ENCODE measurements around the gene ZBTB38. TPM values are rescaled to one million over a fixed set of nuclear protein-coding genes. Genes with fewer than 3 reads are reported as not detected.

The ZBTB38 gene
- total RNA-seq, 1 donor = 326 TPM

DNA sequence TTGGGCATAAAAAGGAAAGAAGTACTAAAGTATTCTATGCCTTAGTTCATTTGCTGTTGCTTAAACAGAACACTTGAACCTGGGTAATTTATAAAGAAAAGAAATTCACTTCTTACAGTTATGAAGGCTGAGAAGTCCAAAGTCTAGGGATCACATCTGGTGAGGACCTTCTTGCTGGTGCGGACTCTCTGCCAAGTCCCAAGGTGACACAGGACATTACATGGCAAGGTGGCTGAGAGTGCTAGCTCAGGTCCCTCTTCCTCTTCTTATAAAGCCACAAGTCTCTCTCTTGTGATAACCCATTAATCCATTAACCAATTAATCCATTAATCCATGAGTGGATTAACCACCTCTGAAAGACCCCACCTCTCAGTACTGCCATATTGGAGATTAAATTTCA, 3.1 kb upstream of the ZBTB38 start:
- TF ChIP-seq, protein P1, sequence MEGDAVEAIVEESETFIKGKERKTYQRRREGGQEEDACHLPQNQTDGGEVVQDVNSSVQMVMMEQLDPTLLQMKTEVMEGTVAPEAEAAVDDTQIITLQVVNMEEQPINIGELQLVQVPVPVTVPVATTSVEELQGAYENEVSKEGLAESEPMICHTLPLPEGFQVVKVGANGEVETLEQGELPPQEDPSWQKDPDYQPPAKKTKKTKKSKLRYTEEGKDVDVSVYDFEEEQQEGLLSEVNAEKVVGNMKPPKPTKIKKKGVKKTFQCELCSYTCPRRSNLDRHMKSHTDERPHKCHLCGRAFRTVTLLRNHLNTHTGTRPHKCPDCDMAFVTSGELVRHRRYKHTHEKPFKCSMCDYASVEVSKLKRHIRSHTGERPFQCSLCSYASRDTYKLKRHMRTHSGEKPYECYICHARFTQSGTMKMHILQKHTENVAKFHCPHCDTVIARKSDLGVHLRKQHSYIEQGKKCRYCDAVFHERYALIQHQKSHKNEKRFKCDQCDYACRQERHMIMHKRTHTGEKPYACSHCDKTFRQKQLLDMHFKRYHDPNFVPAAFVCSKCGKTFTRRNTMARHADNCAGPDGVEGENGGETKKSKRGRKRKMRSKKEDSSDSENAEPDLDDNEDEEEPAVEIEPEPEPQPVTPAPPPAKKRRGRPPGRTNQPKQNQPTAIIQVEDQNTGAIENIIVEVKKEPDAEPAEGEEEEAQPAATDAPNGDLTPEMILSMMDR (IDR thresholded peaks at IDR 0.05; ENCODE audit: insufficient read depth, low read depth, low read length) = no peak
- H3K4me3 ChIP-seq (ENCODE audit: low read depth, low read length) = no peak overlapping the region
- DNase-seq (ENCODE audit: low read depth) = no peak

DNA sequence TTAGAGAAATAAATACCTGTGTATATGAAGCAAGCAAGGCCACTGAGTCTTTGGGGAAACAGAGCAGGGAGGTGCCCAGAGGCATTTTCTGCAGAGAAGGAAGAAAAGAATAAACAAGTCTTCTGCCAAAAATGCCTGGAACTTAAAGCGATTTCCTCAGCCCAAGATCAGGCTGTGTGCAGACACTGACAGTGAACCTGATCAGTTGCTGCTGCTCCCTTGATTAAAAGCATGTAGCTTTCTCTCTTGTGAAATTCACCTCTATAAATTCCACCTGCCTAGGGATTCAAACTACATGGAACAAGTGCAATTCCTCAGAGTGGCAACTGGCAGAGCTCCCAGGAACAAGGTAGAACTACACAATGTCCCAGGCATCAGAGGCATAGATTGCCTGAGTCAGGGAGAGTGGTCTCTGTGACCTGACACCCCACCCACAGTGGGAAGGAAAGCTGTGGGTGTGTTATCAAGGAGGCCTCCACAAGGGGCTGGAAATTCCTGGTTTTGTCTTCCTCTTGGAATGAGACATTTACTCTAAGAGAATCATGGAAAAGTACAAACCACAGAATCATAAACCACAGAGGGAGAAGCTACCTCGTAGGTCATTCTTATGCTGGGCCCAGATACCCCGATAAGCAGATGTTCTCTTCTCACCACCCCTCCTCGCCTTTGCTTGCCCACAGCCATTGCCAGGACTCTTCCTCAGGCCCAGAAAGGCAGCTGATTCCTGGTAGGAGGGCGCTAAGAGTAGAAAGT, 1.8 kb upstream of the ZBTB38 start:
- H3K4me3 ChIP-seq (ENCODE audit: low read depth, low read length) = peak overlapping the region; percentile 5
- TF ChIP-seq, protein P1 (IDR thresholded peaks at IDR 0.05; ENCODE audit: insufficient read depth, low read depth, low read length) = no peak
- DNase-seq (ENCODE audit: low read depth) = peak; percentile 99

DNA sequence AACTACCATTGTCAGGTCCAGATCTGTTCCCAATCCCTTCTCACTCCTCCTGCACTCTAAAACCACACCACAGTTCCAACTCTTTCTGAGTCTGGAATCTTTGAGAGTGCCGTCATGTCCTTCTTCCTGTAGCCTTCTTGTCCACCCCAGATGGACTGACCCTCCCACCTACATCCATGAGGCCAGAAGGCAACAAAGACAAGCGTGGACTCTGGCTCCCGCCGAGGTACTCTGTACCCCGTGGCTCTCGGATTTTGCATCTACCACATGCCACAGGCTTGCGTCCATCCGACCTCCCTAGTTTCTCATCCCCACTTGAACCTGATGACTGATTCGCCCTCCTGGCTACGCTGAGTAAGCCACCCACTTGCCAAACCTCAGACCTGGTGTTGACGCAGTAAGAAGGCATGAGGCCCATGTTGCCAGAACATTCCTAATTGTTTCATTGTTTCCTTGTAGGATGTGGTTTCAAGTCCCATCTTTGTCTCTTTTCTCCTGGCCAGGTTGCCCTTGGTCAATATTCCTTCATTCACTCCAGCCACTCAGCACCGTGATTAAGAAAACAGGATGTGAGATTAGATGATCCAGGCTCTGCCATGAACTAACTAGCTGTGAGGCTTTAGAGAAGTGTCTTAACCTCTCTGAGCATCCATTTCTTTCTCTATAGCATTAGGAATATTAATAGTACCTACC, 1.1 kb upstream of the ZBTB38 start:
- peak; percentile 98 for DNase-seq (ENCODE audit: low read depth)
- no peak overlapping the region for H3K4me3 ChIP-seq (ENCODE audit: low read depth, low read length)
- TF ChIP-seq, protein P1 (IDR thresholded peaks at IDR 0.05; ENCODE audit: insufficient read depth, low read depth, low read length) = no peak

DNA sequence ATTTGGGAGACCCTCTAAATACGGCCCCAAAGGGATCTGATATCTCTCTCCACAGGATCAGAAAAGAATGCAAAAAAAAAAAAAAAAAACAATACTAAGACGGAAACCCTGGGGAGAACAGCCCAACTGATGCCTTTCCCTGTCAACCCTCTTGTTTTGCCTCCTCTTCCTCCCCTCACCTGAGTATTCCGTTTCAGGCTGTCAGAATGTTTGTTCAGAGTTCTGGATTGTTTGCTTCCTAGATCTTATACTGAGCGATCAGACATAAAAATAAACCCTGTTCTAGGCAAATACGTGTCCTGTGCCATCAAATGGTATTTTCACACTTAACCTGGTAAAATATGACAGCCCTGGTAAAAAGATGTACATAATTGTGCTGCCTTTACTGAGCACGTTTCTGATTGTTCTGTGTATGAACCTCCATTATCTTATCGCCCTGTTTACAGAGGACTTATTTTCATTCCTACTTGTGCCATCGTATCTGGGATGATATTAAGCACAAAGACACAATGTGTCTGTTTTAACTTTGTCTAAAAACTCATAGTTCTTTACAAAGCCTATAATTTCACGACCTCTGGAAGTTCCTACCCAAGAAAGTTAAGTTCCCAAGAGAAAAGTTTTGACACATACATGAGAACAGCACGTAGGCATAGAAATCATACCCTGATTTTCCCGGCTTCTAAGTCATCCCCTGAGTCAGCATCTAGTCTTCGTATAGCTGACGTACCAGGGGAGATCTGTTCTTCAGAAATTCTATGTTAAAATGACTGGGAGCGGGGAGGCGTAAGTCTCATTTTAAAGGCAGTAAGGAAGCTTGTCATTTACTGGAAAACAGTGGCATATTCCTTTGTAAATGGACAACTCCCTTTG, 856 bp downstream of the ZBTB38 start:
- H3K4me3 ChIP-seq (ENCODE audit: low read depth, low read length) = peak overlapping the region; percentile 46
- DNase-seq (ENCODE audit: low read depth) = peak; percentile 94
- TF ChIP-seq, protein P1 (IDR thresholded peaks at IDR 0.05; ENCODE audit: insufficient read depth, low read depth, low read length) = no peak

DNA sequence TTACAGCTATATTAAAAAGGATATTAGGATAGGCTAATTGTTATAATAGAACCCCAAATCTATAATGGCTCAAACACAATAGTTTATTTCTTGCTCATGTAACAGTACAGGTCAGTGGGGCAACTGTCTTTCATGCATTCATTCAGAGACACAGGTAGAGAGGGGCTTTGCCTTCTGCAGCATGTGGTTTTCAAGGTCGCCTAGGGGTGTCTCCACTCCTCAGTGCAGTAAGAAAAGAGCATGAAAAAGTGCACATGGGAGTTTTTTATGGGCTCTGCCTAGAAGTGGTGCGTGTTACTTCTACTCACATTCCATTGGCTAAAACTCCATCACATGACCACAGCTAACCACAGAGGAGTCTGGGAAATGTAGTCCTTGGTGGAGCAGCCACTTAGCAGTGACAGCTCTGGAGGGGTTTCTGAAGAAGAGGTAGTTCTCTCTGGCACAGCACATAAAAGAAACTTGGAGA, 1.8 kb downstream of the ZBTB38 start:
- peak; percentile 97 for DNase-seq (ENCODE audit: low read depth)
- TF ChIP-seq, protein P1 (IDR thresholded peaks at IDR 0.05; ENCODE audit: insufficient read depth, low read depth, low read length) = peak; percentile 47
- peak overlapping the region; percentile 46 for H3K4me3 ChIP-seq (ENCODE audit: low read depth, low read length)

DNA sequence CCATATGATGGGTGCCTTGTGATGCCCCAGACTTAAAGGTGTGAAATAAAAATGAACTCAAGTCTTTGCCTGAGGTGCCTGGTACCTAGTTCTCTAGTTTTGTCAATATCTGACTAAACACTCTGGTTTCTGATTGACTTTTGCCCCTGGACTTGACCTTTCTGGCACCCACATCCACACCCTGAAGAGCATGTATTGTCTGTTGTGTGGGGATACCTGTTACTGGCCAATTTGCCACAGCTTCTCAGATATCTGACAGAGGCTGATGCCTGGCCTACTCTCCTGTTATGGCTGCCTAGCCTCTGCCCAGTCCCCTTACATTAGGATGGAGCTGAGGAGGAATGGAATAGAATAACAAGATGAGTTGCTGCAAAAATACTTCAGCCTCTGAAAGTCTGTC, 3.6 kb downstream of the ZBTB38 start:
- TF ChIP-seq, protein P1 (IDR thresholded peaks at IDR 0.05; ENCODE audit: insufficient read depth, low read depth, low read length) = no peak
- no peak for DNase-seq (ENCODE audit: low read depth)
- no peak overlapping the region for H3K4me3 ChIP-seq (ENCODE audit: low read depth, low read length)

Measured in fibroblast of villous mesenchyme (primary cell).